SK-N-SH (cell line): Measurements from ENCODE around the gene TBC1D21. TPM values are rescaled to one million over a fixed set of nuclear protein-coding genes. Genes with fewer than 3 reads are reported as not detected.

Experiments used
- CTCF ChIA-PET: fragments of 300-600, 350-600 bp; formaldehyde crosslinking; extraction: SDS; loops from one replicate; lab custom pipeline; 2021; lab: Yijun Ruan, JAX
- POLR2A ChIA-PET: fragments of 350-600 bp; sonication (Branson Sonifier 250); formaldehyde crosslinking; extraction: SDS; loops from one replicate; lab custom pipeline; 2020; ENCODE audit warnings: antibody characterized with exemption, inconsistent platforms; lab: Yijun Ruan, JAX
- DNase-seq: peaks from one replicate; pipeline ENCODE4 v3.0.0; 2012
- H2AFZ ChIP-seq: fragments of 200-600 bp; sonication (generic); 2 replicates; pipeline ENCODE4 v1.8.1; 2016; ENCODE audit warnings: antibody characterized with exemption, mild to moderate bottlenecking, low read depth
- H3F3A ChIP-seq: fragments of 200-600 bp; sonication (generic); replicated peaks from 2 replicates; pipeline ENCODE3; 2016; ENCODE audit warnings: antibody characterized with exemption, mild to moderate bottlenecking; ENCODE audit not compliant: insufficient read depth
- H3K27ac ChIP-seq, 2 experiments: fragments of 200-500 bp in 1 of 2; fragments of 200-600 bp in 1 of 2; sonication (Bioruptor generic) in 1 of 2; sonication (generic), shearing (Covaris generic) in 1 of 2; 2 replicates each; pipeline versions ENCODE4 v1.5.1 to v1.6.1; 2014 to 2016; ENCODE audit warnings: low read depth in 2 of 2, inconsistent platforms in 1 of 2, low read length in 1 of 2, mild to moderate bottlenecking in 1 of 2, mixed read lengths in 1 of 2
- H3K27me3 ChIP-seq: fragments of 200-600 bp; sonication (generic), shearing (Covaris generic); 2 replicates; pipeline ENCODE4 v1.6.1; 2016; ENCODE audit warnings: mixed run types; ENCODE audit not compliant: insufficient read depth
- H3K36me3 ChIP-seq, 2 experiments: fragments of 200-500 bp in 1 of 2; fragments of 200-600 bp in 1 of 2; sonication (Bioruptor generic) in 1 of 2; sonication (generic) in 1 of 2; replicated peaks in 1 of 2; 2 replicates each; pipeline versions ENCODE3 to v1.5.1; 2014 to 2016; ENCODE audit warnings: low read length in 1 of 2, mild to moderate bottlenecking in 1 of 2; ENCODE audit not compliant: insufficient read depth in 2 of 2, control insufficient read depth in 1 of 2
- H3K4me1 ChIP-seq, 2 experiments: fragments of 200-500 bp in 1 of 2; fragments of 200-600 bp in 1 of 2; sonication (Bioruptor generic) in 1 of 2; sonication (generic), shearing (Covaris generic) in 1 of 2; 2 replicates each; pipeline versions ENCODE4 v1.5.1 to v1.6.1; 2014 to 2016; ENCODE audit warnings: low read depth in 1 of 2, low read length in 1 of 2, mixed run types in 1 of 2; ENCODE audit not compliant: insufficient read depth in 2 of 2, control insufficient read depth in 1 of 2
- H3K4me2 ChIP-seq: fragments of 200-600 bp; sonication (generic), shearing (Covaris generic); 2 replicates; pipeline ENCODE4 v1.6.1; 2017; ENCODE audit warnings: mixed run types
- H3K4me3 ChIP-seq, 2 experiments: fragments of 200-500 bp in 1 of 2; fragments of 200-600 bp in 1 of 2; sonication (Bioruptor generic) in 1 of 2; sonication (generic), shearing (Covaris generic) in 1 of 2; 2 replicates each; pipeline versions ENCODE4 v1.5.1 to v1.8.1; 2014 to 2016; ENCODE audit warnings: low read depth in 2 of 2, inconsistent platforms in 1 of 2, low read length in 1 of 2, mild to moderate bottlenecking in 1 of 2, mixed read lengths in 1 of 2, moderate library complexity in 1 of 2
- H3K79me2 ChIP-seq: fragments of 200-600 bp; sonication (generic); 2 replicates; pipeline ENCODE4 v1.8.1; 2017; ENCODE audit warnings: mild to moderate bottlenecking; ENCODE audit not compliant: insufficient read depth
- H3K9ac ChIP-seq: fragments of 200-600 bp; sonication (generic); 2 replicates; pipeline ENCODE4 v1.6.1; 2017; ENCODE audit warnings: mixed run types
- H3K9me2 ChIP-seq: fragments of 200-600 bp; sonication (generic); 2 replicates; pipeline ENCODE4 v1.6.1; 2017; ENCODE audit warnings: mixed run types
- H3K9me3 ChIP-seq: fragments of 200-600 bp; sonication (generic); 2 replicates; pipeline ENCODE4 v1.6.1; 2017; ENCODE audit warnings: mixed run types, mild to moderate bottlenecking, moderate library complexity
- H4K20me1 ChIP-seq: fragments of 200-600 bp; sonication (generic); 2 replicates; pipeline ENCODE4 v1.6.1; 2017; ENCODE audit warnings: mild to moderate bottlenecking, mixed run types; ENCODE audit not compliant: insufficient read depth
- CTCF ChIP-seq: fragments of 200-600 bp; sonication (generic); IDR thresholded peaks from 2 replicates; pipeline ENCODE4 v1.6.1; 2017; ENCODE audit warnings: antibody characterized with exemption, mild to moderate bottlenecking, moderate library complexity
- ELF1 ChIP-seq: IDR thresholded peaks from 2 replicates; pipeline ENCODE4 v1.4.0; 2012
- FOSL2 ChIP-seq: IDR thresholded peaks from 2 replicates; pipeline ENCODE4 v1.4.0; 2012; ENCODE audit warnings: low read depth, mild to moderate bottlenecking, moderate library complexity, borderline replicate concordance
- FOXM1 ChIP-seq: IDR thresholded peaks from 2 replicates; pipeline ENCODE4 v1.4.0; 2012; ENCODE audit warnings: low read depth, mild to moderate bottlenecking
- IRF3 ChIP-seq: fragments of 150-350 bp; IDR thresholded peaks from 2 replicates; pipeline ENCODE4 v1.6.1; 2016; ENCODE audit warnings: mild to moderate bottlenecking, low read depth, low read length
- PBX3 ChIP-seq: IDR thresholded peaks from 2 replicates; pipeline ENCODE4; 2012
- POLR2AphosphoS5 ChIP-seq: IDR thresholded peaks from 2 replicates; pipeline ENCODE4 v1.6.1; 2012; ENCODE audit warnings: low read depth, low read length
- RCOR1 ChIP-seq: fragments of 150-350 bp; IDR thresholded peaks from 2 replicates; pipeline ENCODE4 v1.6.1; 2017; ENCODE audit warnings: antibody characterized with exemption, low read length
- REST ChIP-seq: IDR thresholded peaks from 2 replicates; pipeline ENCODE4 v1.6.1; 2012; ENCODE audit warnings: mild to moderate bottlenecking, low read depth, low read length, moderate library complexity
- SIN3A ChIP-seq: IDR thresholded peaks from 2 replicates; pipeline ENCODE4 v1.6.1; 2012; ENCODE audit warnings: low read depth, mild to moderate bottlenecking, low read length, moderate library complexity, borderline replicate concordance
- USF1 ChIP-seq: IDR thresholded peaks from 2 replicates; pipeline ENCODE4 v1.4.0; 2012; ENCODE audit warnings: low read depth, borderline replicate concordance
- USF2 ChIP-seq: fragments of 150-350 bp; IDR thresholded peaks from 2 replicates; pipeline ENCODE4 v1.6.1; 2017; ENCODE audit warnings: antibody characterized with exemption, low read length, low read depth, borderline replicate concordance
- YY1 ChIP-seq: IDR thresholded peaks from 2 replicates; pipeline ENCODE4 v1.4.0; 2012; ENCODE audit warnings: low read depth, mild to moderate bottlenecking
- WGBS: methylation state at CpG from one replicate; pipeline ENCODE4 v1.1.6; 2017; ENCODE audit warnings: low lambda C conversion rate; 5-methylcytosine and 5-hydroxymethylcytosine counted together
- polyA plus RNA-seq, 3 experiments: library from polyadenylated mRNA; depleted of rRNA; stranded (reverse); fragments of >200 nt; gene quantifications; 2 replicates each; pipeline ENCODE4 v1.2.3, GENCODE V29; 2012

TBC1D21 gene
- polyA plus RNA-seq, 1 of the 3 experiments (the other 2 are of a cell fraction): not detected

GRCh38 chr15:73924171-73924921, 51.0 kb downstream of the TBC1D21 start (continued):
- TF ChIP-seq REST: no peak
- no peak for TF ChIP-seq SIN3A
- peak; percentile 75 for TF ChIP-seq FOSL2
- no peak for TF ChIP-seq CTCF
- no peak for TF ChIP-seq RCOR1
- TF ChIP-seq USF1: no peak

GRCh38 chr15:73925848-73926218, 52.5 kb downstream of the TBC1D21 start:
- H3K27me3 ChIP-seq: no peaks in the 10 kb centered on the region
- peak overlapping the region; percentile 82 for H3K4me2 ChIP-seq
- 93% methylated on average over 6 of the region's 8 CpGs for WGBS
- no peaks in the 10 kb centered on the region for H3K9me3 ChIP-seq
- peak overlapping the region in 1 of 2 experiments; percentile 26; a peak in 1 of 4 replicates for H3K4me3 ChIP-seq
- POLR2A ChIA-PET: no interaction called here
- TF ChIP-seq FOXM1 (no peak), POLR2AphosphoS5 (no peak), USF2 (no peak), IRF3 (no peak), YY1 (no peak), PBX3 (no peak), REST (no peak), ELF1 (no peak)
- TF ChIP-seq, all 33 proteins: peak for 0
- CTCF ChIA-PET: interaction anchor here (0.7 to 1.6 kb wide), 4 partner anchors 16 to 52 kb away, joined by 3 to 8 read pairs (median 3); no protein-coding TSS in a partner anchor
- H3K9me2 ChIP-seq: no peaks in the 10 kb centered on the region
- peaks cover 37% of the 10 kb centered on the region for H3F3A ChIP-seq
- no peak overlapping the region for H2AFZ ChIP-seq
- peaks cover 79% of the 10 kb centered on the region for H3K79me2 ChIP-seq
- H3K9ac ChIP-seq: peak overlapping the region; percentile 73
- H3K36me3 ChIP-seq: no peaks in the 10 kb centered on the region
- DNase-seq: no peak
- peaks cover 39 to 71% of the 10 kb centered on the region in 2 experiments; a peak in 3 of 4 replicates for H3K4me1 ChIP-seq
- H4K20me1 ChIP-seq: no peaks in the 10 kb centered on the region
- peak overlapping the region in 1 of 2 experiments; percentile 93; a peak in 2 of 4 replicates for H3K27ac ChIP-seq
